Dedifferentiated amniotic fluid mesenchymal stem cell (primary cell): ENCODE measurements around the gene ATPAF1.
A peak's percentile ranks its signal among the peaks of the same experiment; 100 is the strongest.

Source experiments
- DNase-seq: peaks from one replicate; pipeline ENCODE4 v3.0.0-alpha.2; 2016; ENCODE audit errors: extremely low spot score

The ATPAF1 gene

GRCh38 chr1:46650491-46650890, 17.7 kb downstream of the ATPAF1 start:
- no peak for DNase-seq

- no peak for DNase-seq
These were observed 18.4 kb downstream of the ATPAF1 start for GRCh38 chr1:46649764-46650163.

DNA sequence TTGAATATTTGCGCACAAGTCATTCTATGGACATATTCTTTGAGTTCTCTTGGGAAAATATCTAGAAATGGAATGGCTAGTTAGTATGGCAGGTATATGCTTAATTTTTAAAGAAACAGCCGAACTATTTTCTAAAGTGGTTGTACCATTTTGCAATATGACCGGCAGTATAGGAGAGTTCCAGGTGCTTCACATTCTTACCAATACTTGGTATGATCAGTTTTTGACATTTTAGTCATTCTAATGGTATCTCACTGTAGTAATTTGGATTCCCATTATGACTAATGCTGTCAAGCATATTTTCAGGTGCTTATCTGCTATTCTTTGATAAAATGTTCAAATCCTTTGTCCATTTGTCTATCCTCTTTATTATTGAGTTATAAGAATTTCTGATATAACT, 20.6 kb downstream of the ATPAF1 start:
- no peak for DNase-seq

DNA sequence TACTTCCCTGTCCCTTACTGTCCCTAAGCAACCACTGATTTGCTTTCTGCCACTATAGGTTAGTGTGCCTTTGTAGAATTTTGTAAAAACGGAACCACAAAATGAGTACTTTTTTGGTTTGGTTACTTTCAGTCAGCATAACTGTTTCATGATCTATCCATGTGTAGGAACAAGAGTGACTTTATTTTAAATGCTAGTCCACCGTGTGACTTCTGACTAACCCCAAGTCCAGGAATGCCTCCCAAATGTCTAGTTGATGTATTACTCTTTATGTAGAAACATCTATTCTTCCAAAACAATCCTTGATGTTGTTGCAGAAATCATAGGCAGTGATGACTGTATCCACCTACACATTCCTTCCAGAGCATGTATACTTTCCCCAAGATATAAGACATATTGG, 21.3 kb downstream of the ATPAF1 start:
- DNase-seq, result no peak

GRCh38 chr1:46646331-46646730, 21.8 kb downstream of the ATPAF1 start:
- DNase-seq, result no peak

DNA sequence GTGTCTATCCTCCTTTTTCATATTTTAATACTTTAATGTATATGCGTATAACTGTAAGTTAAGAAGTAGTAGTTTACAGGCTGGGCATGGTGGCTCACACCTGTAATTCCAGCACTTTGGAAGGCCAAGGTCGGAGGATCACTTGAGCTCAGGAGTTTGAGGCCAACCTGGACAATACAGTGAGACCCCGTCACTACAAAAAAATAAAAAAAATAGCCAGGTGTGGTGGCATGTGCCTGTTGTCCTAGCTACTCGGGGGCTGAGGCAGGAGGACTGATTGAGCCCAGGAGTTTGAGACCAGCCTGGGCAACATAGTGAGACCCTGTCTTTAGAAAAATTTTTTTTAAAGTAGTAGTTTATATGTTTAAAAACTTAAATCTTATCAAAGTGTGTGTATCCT, 22.3 kb downstream of the ATPAF1 start:
- no peak for DNase-seq

- DNase-seq, result peak; percentile 49
These were observed 24.8 kb downstream of the ATPAF1 start for GRCh38 chr1:46643368-46643775.

DNA sequence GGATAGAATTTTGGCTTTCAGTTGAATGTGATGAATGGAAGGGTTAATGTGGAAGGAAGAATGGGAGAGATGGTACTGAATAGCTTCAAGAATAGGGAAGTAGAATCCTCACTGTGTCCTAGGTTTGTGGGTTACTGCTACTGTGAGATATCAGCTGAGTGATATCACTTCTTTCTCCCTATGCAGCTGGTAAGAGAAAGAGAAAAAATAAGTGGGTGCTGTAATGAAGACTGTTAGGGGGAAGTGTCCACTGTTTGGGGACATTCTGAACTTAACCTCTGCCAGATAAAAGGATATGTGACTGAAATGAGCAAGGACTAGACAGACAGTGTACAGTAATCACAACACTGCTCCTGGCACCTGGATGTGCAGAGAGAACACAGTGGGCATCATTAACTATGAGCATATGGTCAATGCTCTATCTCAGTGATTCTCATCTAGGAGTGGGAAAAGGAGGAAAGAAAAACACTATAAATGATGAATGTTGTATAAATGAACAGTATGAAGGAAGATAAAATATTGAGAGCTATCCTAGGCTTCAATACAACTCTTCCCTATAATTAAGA, 26.0 kb downstream of the ATPAF1 start:
- no peak for DNase-seq

DNA sequence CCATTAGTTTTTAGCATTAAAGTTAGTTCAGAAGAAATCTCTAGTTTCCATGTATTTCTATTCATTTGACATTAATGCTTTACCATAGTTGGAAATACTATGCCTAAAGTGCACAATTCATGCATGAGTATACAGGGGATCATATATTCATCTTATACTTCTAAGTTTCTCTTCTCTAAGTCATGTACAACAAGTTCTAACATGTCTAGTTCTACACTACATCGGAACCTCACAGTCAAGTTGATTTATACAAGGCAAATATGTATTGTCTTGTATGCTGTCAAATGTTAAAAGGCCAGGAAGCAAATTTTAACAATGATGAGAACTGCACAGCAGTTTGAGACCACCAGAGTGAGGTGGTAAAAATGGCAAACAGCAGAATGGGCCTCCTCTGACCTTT, 28.6 kb downstream of the ATPAF1 start:
- no peak for DNase-seq

GRCh38 chr1:46638921-46639320, 29.2 kb downstream of the ATPAF1 start:
- DNase-seq, result no peak

DNA sequence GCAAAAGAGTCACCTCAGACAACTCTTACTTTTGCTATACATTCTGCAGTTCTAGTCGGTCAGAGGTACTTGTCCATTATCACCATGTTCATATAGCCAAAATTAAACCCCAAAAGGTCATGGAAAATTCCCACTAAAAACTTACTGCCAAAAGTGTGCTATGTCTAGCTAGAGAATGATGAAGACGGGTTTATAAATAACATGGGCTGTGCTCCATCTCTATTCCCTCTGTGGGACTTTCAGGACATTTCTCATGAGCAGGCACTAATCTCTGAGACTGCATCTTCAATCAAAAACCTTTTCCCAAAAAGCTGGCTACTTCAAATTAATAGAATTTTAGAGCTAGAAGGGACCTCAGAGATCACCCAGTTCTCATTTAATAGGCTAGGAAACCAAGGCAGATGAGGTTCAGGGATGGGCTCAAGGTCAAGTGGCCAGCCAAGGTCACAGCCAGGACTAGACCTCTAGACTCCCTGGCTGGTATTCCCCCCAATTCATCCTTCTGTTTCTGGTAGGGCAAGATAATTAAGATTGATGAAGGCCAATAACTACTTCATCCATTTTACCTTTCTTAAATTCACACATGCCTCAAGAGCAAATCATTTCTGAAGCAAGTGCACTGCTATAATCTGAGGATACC, 30.6 kb downstream of the ATPAF1 start:
- no peak for DNase-seq

DNA sequence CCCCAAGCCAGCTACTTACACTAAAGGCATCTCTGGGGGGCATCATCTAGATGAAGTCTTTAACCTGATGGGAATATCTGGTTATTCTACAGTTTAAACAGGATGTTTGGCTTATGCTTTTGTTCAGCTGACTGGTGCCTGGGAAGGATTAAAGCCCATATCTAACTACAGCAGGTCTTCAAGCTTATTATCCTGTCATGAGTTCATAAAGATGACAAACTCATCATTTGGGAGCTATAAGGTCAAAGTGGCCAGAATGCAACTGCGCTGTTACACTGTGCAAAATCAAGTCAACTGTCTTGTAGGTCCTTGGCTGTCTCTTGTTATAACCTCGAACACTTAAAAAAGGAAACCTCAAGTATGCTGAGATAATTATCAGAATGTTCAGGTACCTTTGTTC, 33.0 kb downstream of the ATPAF1 start:
- no peak for DNase-seq

GRCh38 chr1:46630719-46631118, 37.4 kb downstream of the ATPAF1 start:
- DNase-seq, result no peak

DNA sequence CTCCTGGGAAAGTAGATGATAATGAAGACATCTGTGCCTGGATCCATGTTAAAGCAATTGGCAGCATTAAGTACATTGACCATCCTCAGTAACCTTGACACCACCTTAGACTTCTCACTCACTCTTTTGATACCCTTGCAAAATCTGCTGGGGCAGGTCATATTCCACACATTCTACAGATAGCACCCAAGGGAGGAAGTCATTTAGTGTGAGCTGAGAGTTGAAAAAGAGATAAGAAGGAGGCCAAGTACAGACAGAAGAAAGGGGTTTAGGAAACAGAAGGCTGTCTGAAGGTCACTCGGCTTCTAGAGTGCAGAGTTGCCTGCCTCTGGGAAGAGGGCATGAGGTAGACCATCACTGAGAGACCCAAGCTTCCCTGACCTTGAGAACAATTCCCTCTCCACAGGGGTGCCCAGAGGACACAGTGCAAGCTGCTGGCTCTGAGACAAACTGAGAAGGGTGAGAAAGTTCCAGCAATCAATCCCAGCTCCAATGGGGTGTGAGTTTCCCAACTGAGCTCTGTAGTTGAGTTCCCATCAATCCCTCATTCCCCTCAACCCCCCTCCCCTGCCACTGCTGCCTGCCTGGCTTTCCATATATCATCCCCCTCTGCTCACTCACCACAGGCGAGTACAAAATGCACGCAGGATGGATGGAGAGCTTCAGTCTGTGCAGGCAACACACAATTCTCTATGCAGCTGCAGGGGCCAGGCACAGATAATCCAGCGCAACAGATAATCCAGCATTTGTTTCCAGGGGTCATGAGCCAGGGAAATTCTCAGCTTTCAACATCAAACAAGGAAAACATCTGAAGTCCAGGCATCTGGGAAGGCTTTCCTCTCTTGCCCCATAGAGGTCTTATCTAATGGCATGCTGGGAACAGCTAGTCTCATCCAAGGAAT, 44.2 kb downstream of the ATPAF1 start:
- DNase-seq, result no peak

GRCh38 chr1:46622344-46622743, 45.8 kb downstream of the ATPAF1 start:
- DNase-seq, result no peak

DNA sequence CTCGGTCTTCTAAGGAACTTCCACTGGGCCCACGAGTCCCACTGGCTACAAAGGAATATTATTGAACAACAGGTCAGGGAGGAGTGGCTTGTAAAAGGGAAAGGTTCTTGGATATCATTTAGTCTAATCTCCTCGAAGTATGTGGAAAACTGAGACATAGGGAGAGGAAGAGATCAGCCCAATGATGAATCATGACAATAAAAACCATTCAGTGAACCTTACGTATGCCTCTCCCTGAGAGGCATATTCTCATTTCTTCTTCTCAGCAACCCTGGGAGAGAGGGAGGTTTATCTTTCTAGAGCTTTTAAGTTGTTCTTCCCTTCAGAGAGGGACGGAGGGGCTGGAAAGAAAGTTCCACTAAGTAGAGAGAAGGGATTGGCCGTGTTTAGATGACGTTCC, 46.2 kb downstream of the ATPAF1 start:
- DNase-seq, result no peak

DNA sequence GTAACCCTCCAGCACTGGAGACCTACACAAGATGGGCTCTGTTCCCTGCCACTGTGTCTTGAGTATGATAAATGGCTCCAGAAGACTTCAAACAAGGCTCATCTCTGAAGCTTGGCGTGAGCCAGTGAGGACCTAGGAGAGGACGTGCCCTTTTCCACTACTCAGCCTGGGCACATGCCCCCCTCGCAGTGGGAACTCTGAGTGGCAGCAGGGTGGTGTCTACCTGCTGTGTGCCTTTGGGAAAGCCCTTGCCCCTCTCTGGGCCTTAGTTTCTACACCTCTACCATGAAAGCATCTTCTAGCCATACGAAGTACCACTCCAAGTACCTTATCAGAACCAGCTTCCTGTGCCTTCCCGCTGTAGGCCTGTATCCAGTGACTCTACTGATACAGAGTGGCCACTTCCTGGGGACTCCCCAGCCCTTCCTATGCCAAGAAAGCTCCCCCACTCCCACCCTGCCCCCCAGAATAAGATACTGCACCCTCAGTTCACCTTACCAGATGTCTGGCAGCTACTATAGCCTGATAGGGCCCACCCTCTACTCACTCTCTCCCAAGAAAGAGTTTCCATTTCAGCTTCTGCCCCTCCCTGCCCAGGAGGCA, 48.4 kb downstream of the ATPAF1 start:
- DNase-seq, result no peak

- DNase-seq, result no peak
These were observed 49.3 kb downstream of the ATPAF1 start for GRCh38 chr1:46618754-46619415.

DNA sequence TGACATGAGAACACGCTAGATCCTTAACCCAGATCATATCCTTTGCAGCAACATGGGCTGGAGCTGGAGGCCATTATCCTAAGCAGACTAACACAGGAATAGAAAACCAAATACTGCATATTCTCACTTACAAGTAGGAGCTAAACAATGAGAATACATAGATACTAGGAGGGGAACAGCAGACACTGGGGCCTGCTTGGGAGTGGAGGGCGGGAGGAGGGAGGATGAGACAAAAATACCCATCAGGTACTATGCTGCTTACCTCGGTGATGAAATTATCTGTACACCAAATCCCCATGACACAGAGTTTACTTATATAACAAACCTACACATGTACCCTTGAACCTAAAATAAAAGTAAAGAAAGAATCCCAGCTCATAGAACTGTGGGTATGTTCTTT, 50.3 kb downstream of the ATPAF1 start:
- no peak for DNase-seq

- DNase-seq, result no peak
These were observed 50.9 kb downstream of the ATPAF1 start for GRCh38 chr1:46617108-46617800.
